Loucy (cell line): Measurements from ENCODE around the gene ST6GAL1.

Experiments
- EZH2phosphoT487 ChIP-seq: fragments of 200-600 bp; IDR thresholded peaks from 2 replicates; pipeline ENCODE4 v1.6.1; 2018; ENCODE audit warnings: antibody characterized with exemption, mild to moderate bottlenecking, moderate library complexity, borderline replicate concordance
- TF ChIP-seq, protein P1 (sequence below): fragments of 200-600 bp; sonication (generic); conservative IDR thresholded peaks from 2 replicates; pipeline ENCODE4 v1.5.1; 2014; ENCODE audit warnings: mild to moderate bottlenecking, antibody characterized with exemption, low read length

DNA sequence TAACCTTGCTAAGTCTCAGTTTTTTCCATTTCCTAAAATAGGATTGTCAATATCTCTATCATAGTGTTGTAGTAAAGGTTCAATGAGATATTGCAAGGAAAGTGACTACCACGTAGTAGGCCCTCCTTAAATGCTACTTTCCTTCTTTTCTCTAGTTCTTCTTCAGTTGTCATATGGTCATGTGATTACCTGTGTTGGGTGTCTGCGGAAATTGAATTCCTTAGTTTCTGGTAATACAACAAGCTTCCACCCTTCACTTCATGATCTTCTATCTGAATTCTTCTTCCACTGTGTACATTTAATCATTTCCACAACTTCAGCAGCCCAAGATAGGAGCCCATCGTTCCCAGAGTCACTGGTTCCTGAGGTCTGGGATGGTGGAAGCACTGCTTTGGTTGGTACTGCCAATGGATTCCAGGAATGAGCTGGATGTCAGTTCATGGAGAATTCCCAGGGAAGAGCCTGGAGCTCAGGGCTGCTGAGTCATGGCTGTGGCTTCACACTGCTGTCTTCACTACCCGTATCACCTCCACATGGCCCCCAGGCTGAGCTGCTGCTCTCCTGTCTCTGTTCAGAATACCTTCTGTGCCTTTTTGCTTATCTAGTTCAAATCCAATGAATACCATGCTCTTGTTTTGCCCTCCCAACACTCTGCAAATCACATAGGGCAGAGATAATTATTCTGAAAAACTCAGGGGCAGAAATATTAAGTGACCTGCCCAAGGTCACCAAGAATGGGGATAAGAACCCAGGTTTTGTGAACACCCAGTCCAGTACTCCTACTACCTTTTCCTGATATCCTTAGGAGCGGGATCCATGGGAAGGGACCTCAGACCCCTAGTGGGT is 110.4 kb downstream of the ST6GAL1 start:
- TF ChIP-seq, protein P1, sequence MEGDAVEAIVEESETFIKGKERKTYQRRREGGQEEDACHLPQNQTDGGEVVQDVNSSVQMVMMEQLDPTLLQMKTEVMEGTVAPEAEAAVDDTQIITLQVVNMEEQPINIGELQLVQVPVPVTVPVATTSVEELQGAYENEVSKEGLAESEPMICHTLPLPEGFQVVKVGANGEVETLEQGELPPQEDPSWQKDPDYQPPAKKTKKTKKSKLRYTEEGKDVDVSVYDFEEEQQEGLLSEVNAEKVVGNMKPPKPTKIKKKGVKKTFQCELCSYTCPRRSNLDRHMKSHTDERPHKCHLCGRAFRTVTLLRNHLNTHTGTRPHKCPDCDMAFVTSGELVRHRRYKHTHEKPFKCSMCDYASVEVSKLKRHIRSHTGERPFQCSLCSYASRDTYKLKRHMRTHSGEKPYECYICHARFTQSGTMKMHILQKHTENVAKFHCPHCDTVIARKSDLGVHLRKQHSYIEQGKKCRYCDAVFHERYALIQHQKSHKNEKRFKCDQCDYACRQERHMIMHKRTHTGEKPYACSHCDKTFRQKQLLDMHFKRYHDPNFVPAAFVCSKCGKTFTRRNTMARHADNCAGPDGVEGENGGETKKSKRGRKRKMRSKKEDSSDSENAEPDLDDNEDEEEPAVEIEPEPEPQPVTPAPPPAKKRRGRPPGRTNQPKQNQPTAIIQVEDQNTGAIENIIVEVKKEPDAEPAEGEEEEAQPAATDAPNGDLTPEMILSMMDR, result no peak
- TF ChIP-seq EZH2phosphoT487, result no peak
